OCI-LY1 (cell line): ENCODE results near the gene GNAI1.

ENCODE experiments used
- EZH2 ChIP-seq: fragments of 200-600 bp; sonication (generic), shearing (Covaris generic); IDR thresholded peaks from 2 replicates; pipeline ENCODE4 v1.8.0; 2017; ENCODE audit warnings: borderline replicate concordance, mixed run types, mild to moderate bottlenecking, antibody characterized with exemption, low read length, moderate library complexity, mixed read lengths
- TF ChIP-seq, protein P1 (sequence below): fragments of 200-600 bp; sonication (generic), shearing (Covaris generic); IDR thresholded peaks from 2 replicates; pipeline ENCODE4 v1.5.1; 2017; ENCODE audit warnings: mild to moderate bottlenecking, antibody characterized with exemption, low read length, moderate library complexity, mixed read lengths

DNA sequence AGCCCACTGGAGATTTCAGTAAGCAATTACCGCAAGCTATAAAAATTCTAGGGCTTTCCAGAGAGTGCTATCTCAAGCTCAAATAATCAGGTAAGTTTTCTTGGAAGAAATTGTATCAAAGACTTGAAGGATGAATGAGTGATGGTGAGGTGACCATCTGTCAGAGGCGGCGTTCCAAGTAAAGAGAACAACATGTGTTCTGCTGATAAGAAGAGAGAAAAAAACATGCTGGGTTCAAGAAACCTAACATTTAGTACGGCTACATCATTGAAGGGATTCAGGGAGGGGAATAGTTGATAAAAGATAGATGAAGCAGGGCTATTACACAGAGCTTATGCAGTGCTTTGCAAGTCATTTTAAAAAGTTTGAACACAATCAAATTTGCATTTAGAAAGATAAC is 100.7 kb downstream of the GNAI1 start:
- TF ChIP-seq, protein P1, sequence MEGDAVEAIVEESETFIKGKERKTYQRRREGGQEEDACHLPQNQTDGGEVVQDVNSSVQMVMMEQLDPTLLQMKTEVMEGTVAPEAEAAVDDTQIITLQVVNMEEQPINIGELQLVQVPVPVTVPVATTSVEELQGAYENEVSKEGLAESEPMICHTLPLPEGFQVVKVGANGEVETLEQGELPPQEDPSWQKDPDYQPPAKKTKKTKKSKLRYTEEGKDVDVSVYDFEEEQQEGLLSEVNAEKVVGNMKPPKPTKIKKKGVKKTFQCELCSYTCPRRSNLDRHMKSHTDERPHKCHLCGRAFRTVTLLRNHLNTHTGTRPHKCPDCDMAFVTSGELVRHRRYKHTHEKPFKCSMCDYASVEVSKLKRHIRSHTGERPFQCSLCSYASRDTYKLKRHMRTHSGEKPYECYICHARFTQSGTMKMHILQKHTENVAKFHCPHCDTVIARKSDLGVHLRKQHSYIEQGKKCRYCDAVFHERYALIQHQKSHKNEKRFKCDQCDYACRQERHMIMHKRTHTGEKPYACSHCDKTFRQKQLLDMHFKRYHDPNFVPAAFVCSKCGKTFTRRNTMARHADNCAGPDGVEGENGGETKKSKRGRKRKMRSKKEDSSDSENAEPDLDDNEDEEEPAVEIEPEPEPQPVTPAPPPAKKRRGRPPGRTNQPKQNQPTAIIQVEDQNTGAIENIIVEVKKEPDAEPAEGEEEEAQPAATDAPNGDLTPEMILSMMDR = no peak
- no peak for TF ChIP-seq EZH2
